Endothelial cell of hepatic sinusoid (primary cell): ENCODE results near the gene AGPAT1.
"Not testable (repeated sequence)": the region's sequence is repeated elsewhere in the genome, so short reads cannot be mapped to it uniquely, and the experiment has no call there.

Experiments used
- in situ Hi-C: cut with HindIII; loops from 2 replicates; pipeline ENCODE4 v1.10.0; 2017; ENCODE audit warnings: low sequenced_read_pairs

AGPAT1 gene

GRCh38 chr6:32200711-32201475, 25.0 kb upstream of the AGPAT1 start:
- in situ Hi-C loops, result no loop called here

GRCh38 chr6:32198866-32199265, 23.0 kb upstream of the AGPAT1 start:
- in situ Hi-C loops, result no loop called here

GRCh38 chr6:32198345-32198696, 22.4 kb upstream of the AGPAT1 start:
- in situ Hi-C loops, result no loop called here

- in situ Hi-C loops, result no loop called here
These were observed 21.1 kb upstream of the AGPAT1 start for GRCh38 chr6:32196682-32197616.

- in situ Hi-C loops, result no loop called here
These were observed 20.2 kb upstream of the AGPAT1 start for GRCh38 chr6:32195902-32196681.

GRCh38 chr6:32195652-32195901, 19.7 kb upstream of the AGPAT1 start:
- in situ Hi-C loops, result no loop called here

GRCh38 chr6:32194825-32195651, 19.2 kb upstream of the AGPAT1 start:
- in situ Hi-C loops, result no loop called here

- in situ Hi-C loops, result no loop called here
These were observed 18.5 kb upstream of the AGPAT1 start for GRCh38 chr6:32194388-32194787.

- in situ Hi-C loops, result not testable (repeated sequence)
These were observed 17.2 kb upstream of the AGPAT1 start for GRCh38 chr6:32193096-32193495.

- in situ Hi-C loops, result no loop called here
These were observed 16.7 kb upstream of the AGPAT1 start, which contains the start of gene GPSM3 for GRCh38 chr6:32192608-32193039. TSS of gene GPSM3 (minus strand) at chr6:32192643. CDS start at chr6:32192513, 130 bp downstream.

GRCh38 chr6:32191696-32192607, 16.1 kb upstream of the AGPAT1 start:
- in situ Hi-C loops, result no loop called here

- in situ Hi-C loops, result no loop called here
These were observed 15.2 kb upstream of the AGPAT1 start for GRCh38 chr6:32190911-32191677.

GRCh38 chr6:32190054-32190851, 14.4 kb upstream of the AGPAT1 start, which contains the start of gene PBX2:
TSS of gene PBX2 (minus strand) at chr6:32190202. CDS start at chr6:32189915, 287 bp downstream.
- in situ Hi-C loops, result no loop called here

- in situ Hi-C loops, result loop anchor here (10.0 kb wide), 1 partner anchor 75 kb away; no protein-coding TSS in a partner anchor
These were observed 13.8 kb upstream of the AGPAT1 start for GRCh38 chr6:32189742-32190053.

- in situ Hi-C loops, result loop anchor here (10.0 kb wide), 1 partner anchor 74 kb away; no protein-coding TSS in a partner anchor
These were observed 13.3 kb upstream of the AGPAT1 start for GRCh38 chr6:32189069-32189741.

- in situ Hi-C loops, result loop anchor here (10.0 kb wide), 1 partner anchor 74 kb away; no protein-coding TSS in a partner anchor
These were observed 12.6 kb upstream of the AGPAT1 start for GRCh38 chr6:32188381-32189068.
